Breast epithelium (tissue), 3 donors: ENCODE results near the gene KIAA0753.

ENCODE experiments used
- CTCF ChIP-seq, 3 donors: fragments of 450-650 bp; IDR thresholded peaks; one replicate each; pipeline ENCODE4 v1.5.1; 2016 to 2017; ENCODE audit warnings: antibody characterized with exemption in 3 of 3, mild to moderate bottlenecking in 3 of 3, moderate library complexity in 3 of 3
- POLR2A ChIP-seq: fragments of 450-650 bp; IDR thresholded peaks from one replicate; pipeline ENCODE4 v1.6.1; 2016; ENCODE audit warnings: antibody characterized with exemption, mild to moderate bottlenecking, moderate library complexity
- POLR2AphosphoS5 ChIP-seq, 3 donors: sonication (generic); formaldehyde crosslinking; IDR thresholded peaks; one replicate each; pipeline ENCODE4 v1.6.1; 2017; ENCODE audit warnings: antibody characterized with exemption in 3 of 3

GRCh38 chr17:6597727-6598126 is 42.8 kb downstream of the KIAA0753 start:
- TF ChIP-seq CTCF (IDR thresholded peaks at IDR 0.05) (no peak), POLR2A (no peak), POLR2AphosphoS5 (IDR thresholded peaks at IDR 0.05) (no peak)
